OCI-LY7 (cell line): ENCODE results near the gene CPA2.

Experiments
- EZH2phosphoT487 ChIP-seq: fragments of 200-600 bp; sonication (generic); IDR thresholded peaks from 2 replicates; pipeline ENCODE4 v1.6.1; 2018; ENCODE audit warnings: low read depth, borderline replicate concordance, mild to moderate bottlenecking, mixed run types, antibody characterized with exemption, low read length, moderate library complexity, mixed read lengths
- TF ChIP-seq, protein P1 (sequence below): fragments of 200-600 bp; sonication (generic); conservative IDR thresholded peaks from 2 replicates; pipeline ENCODE4 v1.5.1; 2014; ENCODE audit warnings: mild to moderate bottlenecking, antibody characterized with exemption, low read length, moderate library complexity, mixed read lengths

GRCh38 chr7:130298544-130299326, 32.1 kb downstream of the CPA2 start:
- TF ChIP-seq, protein P1, sequence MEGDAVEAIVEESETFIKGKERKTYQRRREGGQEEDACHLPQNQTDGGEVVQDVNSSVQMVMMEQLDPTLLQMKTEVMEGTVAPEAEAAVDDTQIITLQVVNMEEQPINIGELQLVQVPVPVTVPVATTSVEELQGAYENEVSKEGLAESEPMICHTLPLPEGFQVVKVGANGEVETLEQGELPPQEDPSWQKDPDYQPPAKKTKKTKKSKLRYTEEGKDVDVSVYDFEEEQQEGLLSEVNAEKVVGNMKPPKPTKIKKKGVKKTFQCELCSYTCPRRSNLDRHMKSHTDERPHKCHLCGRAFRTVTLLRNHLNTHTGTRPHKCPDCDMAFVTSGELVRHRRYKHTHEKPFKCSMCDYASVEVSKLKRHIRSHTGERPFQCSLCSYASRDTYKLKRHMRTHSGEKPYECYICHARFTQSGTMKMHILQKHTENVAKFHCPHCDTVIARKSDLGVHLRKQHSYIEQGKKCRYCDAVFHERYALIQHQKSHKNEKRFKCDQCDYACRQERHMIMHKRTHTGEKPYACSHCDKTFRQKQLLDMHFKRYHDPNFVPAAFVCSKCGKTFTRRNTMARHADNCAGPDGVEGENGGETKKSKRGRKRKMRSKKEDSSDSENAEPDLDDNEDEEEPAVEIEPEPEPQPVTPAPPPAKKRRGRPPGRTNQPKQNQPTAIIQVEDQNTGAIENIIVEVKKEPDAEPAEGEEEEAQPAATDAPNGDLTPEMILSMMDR, result no peak
- TF ChIP-seq EZH2phosphoT487, result no peak
